ES-I3 (cell line): ENCODE measurements around the gene GABBR2.

Experiments
- H3K36me3 ChIP-seq: 2 replicates; pipeline ENCODE4 v1.6.1; 2013; ENCODE audit warnings: mild to moderate bottlenecking, low read length, control low read depth, moderate library complexity; ENCODE audit not compliant: insufficient read depth
- H3K4me1 ChIP-seq: 2 replicates; pipeline ENCODE4 v1.6.1; 2013; ENCODE audit warnings: mild to moderate bottlenecking, control low read depth, low read length; ENCODE audit not compliant: insufficient read depth
- H3K9ac ChIP-seq: 2 replicates; pipeline ENCODE4 v1.6.1; 2013; ENCODE audit warnings: low read depth, mild to moderate bottlenecking, low read length, moderate library complexity
- H3K9me3 ChIP-seq: 2 replicates; pipeline ENCODE4 v1.6.1; 2013; ENCODE audit warnings: mild to moderate bottlenecking, low read length, moderate library complexity; ENCODE audit not compliant: control insufficient read depth, insufficient read depth

GABBR2 gene

DNA sequence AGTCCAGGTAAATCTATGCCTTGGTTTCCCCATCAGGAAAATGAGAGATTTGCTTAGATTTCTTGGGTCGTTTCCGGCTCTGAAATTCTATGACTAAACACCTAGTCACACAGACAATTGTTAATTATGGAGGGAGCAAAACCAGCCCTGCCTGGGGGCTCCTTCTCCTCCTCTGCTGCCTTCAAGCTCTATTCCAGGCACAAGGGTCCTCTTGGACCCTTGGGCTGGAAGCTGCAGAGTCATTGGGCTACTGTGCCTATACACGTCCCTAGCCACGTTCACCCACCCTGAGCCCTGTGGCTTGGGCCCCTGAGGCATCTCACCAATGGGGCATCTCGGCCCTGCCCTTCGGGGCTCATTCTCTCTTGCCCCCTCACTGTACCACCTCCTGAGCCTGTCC is 379.5 kb downstream of the GABBR2 start:
- H3K36me3 ChIP-seq = no peaks in the 10 kb centered on the region
- no peaks in the 10 kb centered on the region for H3K4me1 ChIP-seq

DNA sequence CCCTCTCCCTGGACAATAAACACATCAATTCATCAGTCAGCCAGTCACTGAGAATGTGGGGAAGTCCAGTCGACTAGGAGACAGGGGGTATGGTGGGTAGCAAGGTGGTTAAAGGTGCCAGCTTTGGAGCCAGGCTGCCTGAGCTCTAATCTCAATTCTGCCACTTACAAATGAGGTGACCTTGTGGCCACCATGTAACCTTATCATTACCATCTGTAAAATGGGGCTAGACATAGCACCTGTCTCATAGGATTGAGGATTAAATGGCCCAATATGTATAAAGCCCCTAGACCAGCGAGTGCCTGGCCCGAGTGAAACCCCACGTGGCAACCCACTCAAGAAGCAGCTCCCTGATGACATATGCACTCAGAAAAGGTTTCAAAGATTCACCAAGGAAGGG is 380.0 kb downstream of the GABBR2 start:
- Histone ChIP-seq H3K4me1 (no peaks in the 10 kb centered on the region), H3K9ac (no peak overlapping the region), H3K9me3 (no peaks in the 10 kb centered on the region; the same call in 1 of the 2 replicates), H3K36me3 (no peaks in the 10 kb centered on the region)

More for the DNA sequence above, 379.5 kb downstream of the GABBR2 start:
- H3K9ac ChIP-seq = no peak overlapping the region
- H3K9me3 ChIP-seq = no peaks in the 10 kb centered on the region; the same call in 1 of the 2 replicates

DNA sequence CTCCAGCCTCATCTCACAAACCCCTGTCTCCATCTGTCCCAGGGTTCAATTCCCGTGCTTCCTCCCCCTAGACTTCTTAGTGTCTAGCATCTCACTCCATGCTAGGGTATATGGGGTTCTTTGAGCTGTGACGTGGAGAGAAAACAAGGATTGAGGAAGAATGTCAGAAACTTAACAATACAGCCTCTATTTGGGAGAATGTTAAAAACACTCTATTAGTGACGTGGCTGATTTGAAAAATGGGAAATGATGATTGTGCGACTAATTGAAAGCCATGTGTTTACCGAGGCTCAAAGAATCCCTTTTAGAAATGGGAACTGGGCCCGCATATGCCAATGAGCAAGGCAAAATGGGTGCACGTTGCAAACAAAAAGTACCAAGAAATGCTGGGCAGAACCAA is 380.6 kb downstream of the GABBR2 start:
- Histone ChIP-seq H3K9me3 (no peaks in the 10 kb centered on the region; the same call in 1 of the 2 replicates), H3K9ac (no peak overlapping the region), H3K4me1 (no peaks in the 10 kb centered on the region), H3K36me3 (no peaks in the 10 kb centered on the region)

DNA sequence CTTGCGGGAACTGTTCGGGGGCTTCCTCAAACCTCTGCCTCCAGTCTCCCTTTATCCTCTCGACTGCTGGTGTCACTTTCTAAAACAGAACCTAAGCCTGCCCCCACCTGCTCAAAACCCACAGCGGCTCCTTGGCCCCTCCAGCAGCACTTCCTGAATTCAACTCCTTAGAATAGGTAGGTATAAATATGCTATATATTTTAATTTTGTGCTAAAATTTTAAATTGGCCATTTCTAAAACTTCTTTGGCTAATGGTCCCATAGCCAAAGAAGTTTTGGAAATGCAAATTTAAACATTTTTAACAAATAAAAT is 381.5 kb downstream of the GABBR2 start:
- H3K4me1 ChIP-seq = no peaks in the 10 kb centered on the region
- H3K36me3 ChIP-seq = no peaks in the 10 kb centered on the region
- no peaks in the 10 kb centered on the region; the same call in 1 of the 2 replicates for H3K9me3 ChIP-seq

DNA sequence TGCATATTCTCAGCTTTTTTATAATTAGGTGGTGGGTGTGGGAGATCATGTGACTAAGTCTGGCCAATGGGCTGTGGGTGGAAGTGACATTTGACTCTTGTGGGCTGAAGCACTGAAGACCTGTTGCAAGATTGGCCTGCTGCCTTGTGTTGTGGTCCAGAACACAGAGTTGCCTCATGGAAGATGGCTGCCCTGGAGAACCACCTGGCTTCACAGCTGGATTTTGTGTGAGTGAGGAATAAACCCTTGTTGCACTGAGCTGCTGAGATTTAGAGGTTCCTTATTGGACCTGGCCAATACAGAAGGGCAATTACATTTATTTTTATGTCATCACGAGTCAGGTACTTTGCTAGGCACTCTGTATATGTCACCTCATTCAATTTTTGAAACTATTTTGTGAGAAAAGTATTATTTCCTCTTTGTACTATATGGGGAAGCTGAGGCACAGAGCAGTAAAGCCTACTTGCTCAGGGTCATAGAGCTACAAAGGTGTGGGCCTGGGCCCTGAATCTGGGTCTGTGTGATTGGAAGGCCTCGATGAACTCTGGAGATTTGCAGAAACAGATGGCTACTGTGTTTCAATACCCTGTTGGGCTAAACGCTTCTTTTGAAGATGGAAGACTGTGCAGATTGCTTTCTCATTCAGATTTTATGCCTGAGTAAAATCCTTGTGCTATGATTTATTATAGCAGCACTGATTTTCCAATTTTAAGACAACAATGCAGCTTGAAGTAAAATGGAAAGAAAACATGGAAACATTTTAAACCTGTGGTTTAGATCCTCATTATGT is 382.1 kb downstream of the GABBR2 start:
- no peaks in the 10 kb centered on the region; the same call in 1 of the 2 replicates for H3K9me3 ChIP-seq
- no peaks in the 10 kb centered on the region for H3K4me1 ChIP-seq
- H3K36me3 ChIP-seq = no peaks in the 10 kb centered on the region
- no peak overlapping the region for H3K9ac ChIP-seq

More for the DNA sequence above, 381.5 kb downstream of the GABBR2 start:
- H3K9ac ChIP-seq = no peak overlapping the region

DNA sequence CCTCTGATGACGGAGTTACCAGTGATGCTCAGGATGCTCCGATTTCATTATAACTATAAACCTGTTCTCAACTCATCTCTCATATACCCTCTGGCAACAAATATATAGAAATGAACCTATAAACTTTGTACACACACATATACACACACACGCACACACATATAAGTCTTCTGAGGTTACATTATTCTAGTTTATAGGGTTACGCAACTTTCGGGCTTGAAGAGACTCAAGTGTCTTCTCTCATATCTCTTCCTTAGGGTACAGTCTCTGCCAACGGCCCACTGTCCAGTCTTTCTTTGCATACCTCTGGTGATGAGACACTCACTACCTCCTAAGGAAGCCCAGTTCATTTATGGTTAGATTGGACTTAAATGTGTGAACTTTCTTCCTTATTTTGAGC is 383.9 kb downstream of the GABBR2 start:
- no peaks in the 10 kb centered on the region for H3K4me1 ChIP-seq
- no peak overlapping the region for H3K9ac ChIP-seq
- H3K36me3 ChIP-seq = no peaks in the 10 kb centered on the region
- H3K9me3 ChIP-seq = no peaks in the 10 kb centered on the region

DNA sequence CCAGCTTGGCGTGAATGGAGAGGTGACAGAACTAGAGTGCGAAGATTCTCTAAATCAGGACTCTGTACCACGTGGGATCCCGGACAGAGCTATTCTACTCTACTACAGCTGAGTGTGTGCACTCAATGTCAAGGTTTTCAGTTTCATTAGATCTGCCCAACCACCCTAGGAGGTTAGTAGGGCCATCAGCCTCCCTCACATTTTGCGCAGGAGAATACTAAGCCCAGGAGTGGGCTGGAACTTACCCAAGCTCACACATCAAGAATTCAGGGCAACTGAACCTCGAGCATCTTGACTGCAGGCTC is 385.0 kb downstream of the GABBR2 start:
- no peaks in the 10 kb centered on the region for H3K36me3 ChIP-seq
- no peaks in the 10 kb centered on the region for H3K4me1 ChIP-seq
- H3K9ac ChIP-seq = no peak overlapping the region
- no peaks in the 10 kb centered on the region for H3K9me3 ChIP-seq

DNA sequence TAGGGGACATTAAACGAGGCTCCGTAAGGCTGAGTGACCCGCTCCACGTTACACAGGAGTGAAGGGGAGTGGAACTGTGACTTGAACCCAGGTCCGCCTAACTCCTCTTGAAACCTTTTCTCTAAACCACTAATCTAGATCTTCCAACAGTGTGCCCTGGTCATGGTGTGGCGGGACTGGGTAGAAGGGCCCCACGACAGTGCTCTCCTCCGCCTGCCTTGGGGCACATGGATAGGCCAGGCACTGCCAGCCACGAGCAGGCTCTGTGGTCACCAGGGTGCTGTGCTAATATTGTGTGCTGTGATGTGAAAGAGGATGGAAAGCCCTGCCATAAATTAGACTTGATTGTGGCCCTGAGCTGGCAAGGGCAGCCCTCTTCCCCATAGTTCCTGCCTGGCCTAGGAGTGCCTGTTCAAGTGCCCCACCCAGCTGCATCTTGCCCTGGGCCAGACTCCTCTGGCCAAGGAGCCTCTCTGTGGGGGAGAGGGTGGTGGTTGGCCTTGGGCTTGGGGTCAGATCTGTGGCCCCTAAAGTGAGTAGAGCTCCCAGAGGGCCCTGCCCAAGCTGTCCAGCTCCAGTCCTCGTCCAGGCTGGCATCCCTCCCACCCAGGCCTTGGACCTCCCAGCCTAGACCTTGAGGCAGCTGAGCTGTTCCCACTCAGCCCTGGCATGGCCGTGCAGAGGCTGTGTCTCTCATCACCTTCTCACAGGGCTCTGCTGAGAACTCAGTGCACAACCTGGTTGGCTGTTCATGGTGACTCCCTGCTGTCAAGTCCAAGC is 385.5 kb downstream of the GABBR2 start:
- Histone ChIP-seq H3K9me3 (no peaks in the 10 kb centered on the region), H3K4me1 (no peaks in the 10 kb centered on the region), H3K9ac (no peak overlapping the region), H3K36me3 (no peaks in the 10 kb centered on the region)

DNA sequence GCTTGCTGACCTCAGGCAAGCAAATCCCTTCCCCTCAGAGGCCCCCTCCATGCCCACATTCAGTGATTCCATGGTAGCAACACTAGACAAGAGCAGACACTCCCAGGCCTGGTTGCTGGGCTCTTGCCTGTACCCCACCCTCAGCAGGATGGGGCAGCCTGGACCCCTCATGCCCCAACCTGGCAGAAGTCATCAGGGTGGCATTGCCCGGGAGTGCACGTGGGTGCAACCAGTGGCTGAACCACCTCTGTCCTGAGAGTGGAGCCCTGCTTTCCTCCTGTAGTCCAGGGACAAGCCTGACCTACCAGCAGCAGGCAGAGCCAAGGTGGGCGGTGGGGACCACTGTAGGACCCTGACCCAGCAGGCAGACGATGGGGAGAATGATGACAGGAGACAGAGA is 387.5 kb downstream of the GABBR2 start:
- no peaks in the 10 kb centered on the region for H3K4me1 ChIP-seq
- no peaks in the 10 kb centered on the region for H3K36me3 ChIP-seq
- no peaks in the 10 kb centered on the region for H3K9me3 ChIP-seq
- no peak overlapping the region for H3K9ac ChIP-seq

DNA sequence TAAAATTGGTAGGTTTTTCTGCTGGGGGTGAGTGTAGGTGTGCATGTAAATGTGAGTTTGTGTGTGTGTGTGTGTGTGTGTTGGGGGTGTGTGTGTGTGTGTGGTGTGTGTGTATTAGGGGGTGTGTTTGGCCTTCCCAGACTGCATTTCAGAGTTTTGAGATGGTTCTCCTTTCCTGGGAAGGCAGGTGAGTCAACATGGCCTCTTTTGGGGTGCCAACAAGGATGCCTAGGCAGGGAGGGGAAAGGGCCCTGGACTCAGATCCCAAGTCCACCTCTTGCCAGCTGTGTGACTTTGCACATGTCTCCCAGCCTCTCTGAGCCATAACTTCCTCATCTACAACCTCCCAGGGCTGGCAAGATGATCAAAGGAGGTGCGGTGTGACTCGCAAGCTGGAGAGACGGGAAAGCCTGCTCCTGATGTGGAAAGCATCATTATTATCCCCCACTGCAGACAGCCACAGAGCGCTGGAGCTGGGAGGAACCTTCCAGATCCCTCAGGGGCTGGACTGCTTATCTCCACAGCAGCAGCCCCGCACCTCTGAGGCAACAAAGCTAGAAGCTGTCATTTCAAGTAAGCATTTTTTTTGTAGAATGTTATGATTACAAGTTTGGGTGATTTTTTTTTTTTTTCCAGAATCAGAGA is 389.8 kb downstream of the GABBR2 start:
- Histone ChIP-seq H3K4me1 (peaks cover 5% of the 10 kb centered on the region), H3K9ac (no peak overlapping the region), H3K36me3 (no peaks in the 10 kb centered on the region), H3K9me3 (no peaks in the 10 kb centered on the region)

DNA sequence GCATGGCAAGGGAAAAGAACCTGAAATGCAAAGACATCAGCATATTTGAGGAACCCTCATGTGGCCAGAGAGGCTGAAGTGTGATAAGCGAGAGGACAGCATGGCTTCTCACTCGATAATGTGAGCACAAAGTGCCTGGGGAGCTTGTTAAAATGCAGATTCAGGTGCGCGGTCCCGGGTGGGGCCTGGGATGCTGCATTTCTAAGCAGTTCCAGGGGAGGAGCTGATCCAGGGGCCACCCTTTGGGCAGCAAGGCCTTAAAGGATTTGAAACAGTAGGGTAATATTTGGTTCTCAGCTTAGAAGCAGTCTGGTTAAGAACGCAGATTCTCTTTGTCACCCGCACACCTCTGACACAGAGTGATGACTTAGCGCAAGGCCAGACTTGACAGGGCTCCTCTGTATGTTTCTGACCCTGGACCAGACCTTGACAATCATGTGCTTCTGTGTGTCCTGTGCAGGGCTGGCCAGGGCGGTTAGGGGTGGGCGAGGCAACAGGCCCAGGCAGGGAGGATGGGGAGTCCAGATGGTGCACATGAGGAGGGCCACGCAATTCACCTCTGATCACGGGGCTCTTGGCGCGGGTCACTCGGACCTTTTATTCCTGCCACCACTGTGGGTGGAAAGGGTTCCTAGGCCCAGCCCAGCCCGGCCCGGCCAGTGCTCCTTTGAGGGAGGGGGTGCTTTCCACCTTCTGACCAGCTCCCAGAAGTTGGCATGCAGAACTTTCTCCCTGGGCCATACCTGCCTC is 390.5 kb downstream of the GABBR2 start:
- peaks cover 5% of the 10 kb centered on the region for H3K4me1 ChIP-seq
- H3K9me3 ChIP-seq = no peaks in the 10 kb centered on the region
- H3K9ac ChIP-seq = no peak overlapping the region
- H3K36me3 ChIP-seq = no peaks in the 10 kb centered on the region

DNA sequence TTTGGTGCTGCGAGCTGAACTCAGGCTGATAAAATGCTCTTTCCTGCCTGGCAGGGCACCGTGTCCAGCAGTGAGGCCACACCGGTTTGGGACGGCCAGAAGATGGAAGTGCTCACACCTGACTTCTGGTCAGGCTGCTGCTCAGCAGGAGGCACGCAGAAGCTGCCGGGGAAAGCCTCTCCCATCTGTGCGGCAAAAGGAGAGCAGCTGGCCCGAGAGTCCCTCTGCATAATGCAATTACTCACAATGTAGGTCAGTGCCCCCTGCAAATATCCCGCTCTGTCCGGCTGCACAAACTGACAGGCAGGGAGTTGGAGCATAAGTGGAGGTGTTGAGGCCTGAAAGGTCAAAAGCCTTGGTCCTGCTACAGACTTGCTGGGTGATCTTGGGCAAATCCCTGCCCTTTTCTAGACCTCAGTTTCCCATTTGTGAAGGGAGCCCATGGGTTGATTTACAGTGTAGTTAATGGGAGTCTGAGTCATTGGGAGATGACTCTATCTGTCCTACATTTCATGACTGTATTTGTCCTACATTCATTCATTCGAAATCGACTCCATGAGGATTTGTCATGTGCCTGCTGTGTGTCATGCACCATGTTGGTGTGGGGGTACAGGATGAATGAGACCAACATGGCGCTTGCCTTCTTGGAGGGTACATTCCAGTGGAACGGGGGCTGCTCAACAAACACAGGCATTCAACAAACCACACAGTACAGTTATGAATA is 391.4 kb downstream of the GABBR2 start:
- Histone ChIP-seq H3K36me3 (no peaks in the 10 kb centered on the region), H3K4me1 (peaks cover 5% of the 10 kb centered on the region), H3K9me3 (no peaks in the 10 kb centered on the region), H3K9ac (no peak overlapping the region)

DNA sequence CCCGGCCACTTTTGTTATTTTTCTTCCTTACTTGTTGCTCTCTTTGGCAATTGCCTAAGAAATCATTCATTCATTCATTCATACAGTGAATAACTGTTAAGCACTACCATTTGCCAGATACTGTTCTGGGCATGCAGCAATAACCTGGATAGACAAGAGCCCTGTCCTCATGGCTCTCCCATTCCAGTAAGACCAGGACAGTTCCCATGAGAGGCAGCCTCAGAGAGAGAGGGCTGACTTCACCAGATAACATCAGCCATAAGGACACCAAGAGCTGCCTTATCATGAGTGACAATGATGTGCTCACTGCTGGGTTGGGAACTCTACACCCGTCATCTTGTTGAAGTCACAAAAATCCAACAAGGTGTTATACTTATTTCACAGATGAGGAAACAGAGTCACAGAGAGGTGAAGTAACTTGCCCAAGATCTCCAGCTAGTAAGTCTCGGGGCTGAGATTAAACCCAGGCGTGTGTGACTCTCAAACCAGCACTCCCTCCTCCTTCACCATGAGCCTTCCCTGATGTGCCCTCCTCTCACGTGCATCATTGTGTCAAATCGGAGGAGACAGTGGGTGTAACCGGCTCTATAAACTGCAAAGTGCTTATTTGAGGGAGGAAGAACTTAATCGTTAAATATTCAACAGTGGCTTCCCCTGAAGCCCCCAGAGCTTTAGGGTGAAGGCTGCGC is 392.1 kb downstream of the GABBR2 start:
- H3K4me1 ChIP-seq = peaks cover 5% of the 10 kb centered on the region
- no peaks in the 10 kb centered on the region for H3K36me3 ChIP-seq
- no peak overlapping the region for H3K9ac ChIP-seq
- no peaks in the 10 kb centered on the region for H3K9me3 ChIP-seq
